HG02852 (cell line): ENCODE data around the gene BCAT1.
"Not testable (repeated sequence)": the region's sequence is repeated elsewhere in the genome, so short reads cannot be mapped to it uniquely, and the experiment has no call there.

Experiments
- ATAC-seq: cut with Tn5 transposase; IDR thresholded peaks from one replicate; pipeline ENCODE4 v1.9.1; 2021; ENCODE audit warnings: mild to moderate bottlenecking, moderate library complexity; ENCODE audit not compliant: unreplicated experiment

BCAT1 gene

DNA sequence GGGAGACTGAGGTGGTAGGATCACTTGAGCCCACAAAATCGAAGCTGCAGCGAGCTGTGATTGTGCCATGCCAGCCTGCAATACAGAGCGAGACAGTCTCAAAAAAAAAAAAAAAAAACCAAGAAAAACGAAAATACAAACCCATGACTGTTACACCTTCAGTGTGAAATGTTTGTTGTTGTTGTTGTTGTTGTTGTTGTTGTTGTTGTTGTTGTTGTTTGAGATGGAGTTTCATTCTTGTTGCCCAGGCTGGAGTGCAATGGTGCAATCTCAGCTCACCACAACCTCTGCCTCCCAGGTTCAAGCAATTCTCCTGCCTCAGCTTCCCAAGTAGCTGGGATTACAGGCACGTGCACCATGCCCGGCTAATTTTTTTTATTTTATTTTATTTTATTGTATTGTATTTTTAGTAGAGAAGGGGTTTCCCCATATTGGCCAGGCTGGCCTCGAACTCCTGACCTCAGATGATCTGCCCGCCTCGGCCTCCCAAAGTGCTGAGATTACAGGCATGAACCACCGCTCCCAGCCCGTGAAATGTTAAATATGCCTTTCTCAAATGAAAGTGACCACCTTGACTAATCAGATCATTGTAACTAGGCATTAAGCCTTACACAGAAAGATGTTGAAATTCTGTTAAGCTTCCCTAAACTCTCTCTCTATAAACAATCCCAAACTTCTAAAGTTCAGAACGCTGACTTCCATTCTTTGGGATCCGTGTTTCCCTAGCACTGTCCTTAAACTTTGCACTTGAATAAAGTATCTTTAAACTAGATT, 20.2 kb downstream of the BCAT1 start:
- not testable (repeated sequence) for ATAC-seq

DNA sequence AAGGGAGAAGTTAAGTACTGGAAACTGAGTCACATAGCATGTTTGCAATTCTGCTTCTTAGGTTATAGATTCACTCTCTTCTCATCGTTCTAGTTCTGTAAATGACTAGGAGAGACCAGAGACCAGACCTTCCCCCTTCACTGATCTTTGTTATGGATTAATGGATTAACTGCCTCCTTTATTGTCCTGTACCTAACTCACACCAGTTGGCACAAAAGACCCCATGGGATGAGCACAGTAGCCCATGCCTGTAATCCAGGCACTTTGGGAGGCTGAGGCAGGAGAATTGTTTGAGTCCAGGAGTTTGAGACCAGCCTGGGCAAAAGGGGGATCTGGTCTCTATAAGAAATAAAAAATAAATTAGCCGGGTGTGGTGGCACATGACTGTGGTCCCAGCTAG, 20.8 kb downstream of the BCAT1 start:
- ATAC-seq, result no peak

DNA sequence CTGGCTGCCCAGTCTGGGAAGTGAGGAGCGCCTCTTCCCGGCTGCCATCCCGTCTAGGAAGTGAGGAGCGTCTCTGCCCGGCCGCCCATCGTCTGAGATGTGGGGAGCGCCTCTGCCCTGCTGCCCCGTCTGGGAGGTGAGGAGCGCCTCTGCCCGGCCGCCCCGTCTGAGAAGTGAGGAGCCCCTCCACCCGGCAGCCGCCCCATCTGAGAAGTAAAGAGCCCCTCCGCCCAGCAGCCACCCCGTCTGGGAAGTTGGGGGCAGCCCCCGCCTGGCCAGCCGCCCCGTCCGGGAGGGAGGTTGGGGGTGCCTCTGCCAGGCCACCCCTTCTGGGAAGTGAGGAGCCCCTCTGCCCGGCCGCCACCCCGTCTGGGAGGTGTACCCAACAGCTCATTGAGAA, 22.8 kb downstream of the BCAT1 start:
- ATAC-seq, result not testable (repeated sequence)

DNA sequence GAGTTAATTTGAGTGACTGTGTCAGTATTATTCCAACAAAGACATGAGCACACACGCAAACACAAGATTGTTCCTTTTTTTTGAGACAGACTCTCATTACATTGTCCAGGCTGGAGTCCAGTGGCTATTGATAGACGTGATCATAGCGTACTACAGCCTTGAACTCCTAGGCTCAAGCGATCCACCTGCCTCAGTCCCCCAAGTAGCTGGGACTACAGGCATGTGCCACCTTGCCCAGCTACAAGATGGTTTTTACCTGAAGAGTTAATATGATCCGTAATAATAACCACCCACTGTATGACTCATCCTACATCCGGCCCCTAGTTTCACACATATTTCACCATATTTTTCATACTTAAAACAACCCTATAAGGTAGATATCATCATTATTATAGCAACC, 26.8 kb downstream of the BCAT1 start:
- no peak for ATAC-seq

DNA sequence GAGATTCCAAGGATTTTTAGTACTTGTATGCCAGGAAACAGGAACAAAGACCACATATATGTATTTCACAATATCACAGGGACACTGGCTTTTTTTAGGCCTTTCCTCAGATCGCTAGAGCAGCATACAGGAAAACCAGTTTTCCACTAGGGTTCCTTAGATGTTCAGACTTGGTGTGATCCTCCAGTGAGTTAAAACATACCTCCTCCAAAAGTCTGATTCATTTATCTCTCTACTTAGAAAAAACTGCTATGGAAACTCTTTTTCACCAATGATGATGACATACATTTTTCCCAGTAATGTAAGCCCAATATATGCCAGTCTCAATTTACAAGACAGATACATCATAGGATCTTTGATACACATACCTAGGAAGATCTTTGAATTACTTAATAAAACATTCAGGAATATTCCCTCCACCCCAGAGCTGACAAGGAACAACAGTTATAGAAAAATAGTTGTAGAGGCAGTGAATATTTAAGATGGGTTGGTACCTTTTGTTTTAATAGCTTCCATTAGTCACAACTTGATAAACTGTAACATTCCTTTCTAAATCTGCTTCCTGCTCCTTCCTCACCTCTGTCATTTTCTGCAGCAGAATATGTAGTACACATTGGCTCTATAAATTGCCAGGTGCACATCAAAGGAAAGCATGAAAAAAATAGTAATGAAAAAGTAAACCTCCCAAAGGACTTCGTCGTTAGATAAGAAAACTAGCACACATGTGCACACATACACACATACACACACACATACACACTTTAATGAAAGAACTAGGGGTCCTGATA, 27.5 kb downstream of the BCAT1 start:
- ATAC-seq, result no peak

DNA sequence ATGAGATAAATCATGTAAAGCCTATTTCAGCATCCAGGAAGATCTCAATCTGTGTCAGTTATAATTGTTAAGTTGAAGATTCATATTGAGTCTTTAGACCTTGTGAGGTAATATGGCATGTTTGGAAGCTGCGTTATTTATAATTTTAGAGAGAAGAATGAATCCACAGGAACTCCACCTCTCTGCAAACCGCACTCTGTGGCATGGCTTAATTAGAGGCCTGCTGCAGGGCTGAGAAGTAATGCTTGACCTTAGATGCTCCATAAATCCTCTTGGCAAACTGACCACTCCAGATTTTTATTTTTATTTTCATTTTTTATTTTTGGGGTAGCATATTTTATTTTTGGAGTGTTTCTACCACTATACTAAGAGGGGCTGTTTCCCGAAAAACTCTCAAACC, 28.8 kb downstream of the BCAT1 start:
- no peak for ATAC-seq

DNA sequence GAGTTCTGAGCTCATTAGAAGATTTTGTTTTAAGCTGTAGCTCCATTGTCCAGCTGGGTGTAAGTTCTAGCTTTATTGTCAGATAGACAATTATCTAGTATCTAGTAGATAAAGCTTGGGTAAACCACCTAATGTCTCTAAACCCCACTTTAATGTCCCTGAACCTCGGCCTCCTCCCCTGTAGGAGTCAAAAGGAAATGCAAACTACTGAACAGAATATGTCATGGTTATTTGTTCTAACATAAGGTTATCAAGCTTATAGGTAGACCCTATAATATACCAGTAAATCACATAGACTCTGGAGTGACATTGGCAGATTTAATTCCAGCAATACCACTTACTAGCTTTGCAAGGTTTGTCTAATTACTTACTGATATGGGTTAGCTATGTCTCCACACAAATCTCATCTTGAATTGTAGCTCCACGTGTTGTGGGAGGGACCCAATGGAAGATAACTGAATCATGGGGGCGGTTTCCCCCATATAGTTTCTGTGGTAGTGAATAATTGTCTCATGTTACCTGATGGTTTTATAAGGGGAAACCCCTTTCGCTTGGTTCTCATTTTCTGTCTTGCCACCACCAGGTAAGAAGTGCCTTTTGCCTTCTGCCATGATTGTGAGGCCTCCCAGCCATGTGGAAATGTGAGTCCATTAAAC, 29.4 kb downstream of the BCAT1 start:
- ATAC-seq, result no peak

DNA sequence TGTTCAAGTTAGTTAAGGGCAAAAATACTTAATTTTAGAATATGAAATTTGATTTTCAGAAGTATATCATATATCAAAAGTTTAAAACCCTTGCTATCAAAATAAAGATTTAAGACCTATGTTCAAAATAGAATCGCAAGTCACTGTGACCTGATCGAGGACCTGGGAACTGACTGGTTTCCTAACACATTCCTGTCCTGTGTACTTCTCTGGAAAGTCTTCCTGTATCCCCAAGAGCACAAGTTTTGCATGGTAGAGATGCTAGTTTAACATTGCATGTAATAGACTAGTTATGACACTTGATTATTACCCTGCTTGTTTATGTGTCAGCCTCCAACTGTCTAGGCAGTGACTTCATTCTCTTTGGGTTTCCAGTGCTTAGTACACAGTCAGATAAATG, 30.3 kb downstream of the BCAT1 start:
- ATAC-seq, result no peak

DNA sequence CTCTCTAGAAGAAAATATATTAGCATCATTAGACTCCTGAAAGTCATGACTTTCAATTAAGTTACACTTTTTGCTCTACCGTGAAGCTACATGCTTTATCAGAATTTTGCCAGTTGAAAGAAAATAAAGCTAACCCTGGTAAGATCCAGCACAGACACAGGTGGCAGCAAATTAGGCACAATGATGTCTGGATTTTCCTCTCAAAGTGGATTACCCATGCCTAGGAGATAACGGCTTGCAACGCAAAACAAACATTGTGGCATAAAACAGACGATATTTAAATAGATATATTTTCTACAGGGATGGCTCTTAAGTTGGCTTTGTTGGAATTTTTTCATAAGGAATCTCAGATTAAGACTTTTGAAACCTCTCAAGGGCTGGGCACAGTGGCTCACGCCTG, 33.4 kb downstream of the BCAT1 start:
- no peak for ATAC-seq

DNA sequence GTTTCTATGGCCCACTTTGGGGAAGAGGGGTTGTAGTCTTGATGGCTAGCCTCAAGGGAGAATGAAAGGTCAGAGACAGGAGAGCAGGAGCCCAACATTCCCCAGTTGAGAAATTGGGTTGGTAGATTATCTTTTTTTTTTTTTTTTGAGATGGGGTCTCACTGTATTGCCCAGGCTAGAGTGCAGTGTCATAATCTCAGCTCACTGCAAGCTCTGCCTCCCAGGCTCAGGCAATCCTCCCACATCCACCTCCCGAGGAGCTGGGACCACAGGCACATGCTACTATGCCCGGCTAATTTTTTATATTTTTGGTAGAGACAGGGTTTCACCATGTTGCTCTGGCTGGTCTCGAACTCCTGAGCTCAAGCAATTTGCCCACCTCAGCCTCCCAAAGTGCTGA, 34.9 kb downstream of the BCAT1 start:
- no peak for ATAC-seq

DNA sequence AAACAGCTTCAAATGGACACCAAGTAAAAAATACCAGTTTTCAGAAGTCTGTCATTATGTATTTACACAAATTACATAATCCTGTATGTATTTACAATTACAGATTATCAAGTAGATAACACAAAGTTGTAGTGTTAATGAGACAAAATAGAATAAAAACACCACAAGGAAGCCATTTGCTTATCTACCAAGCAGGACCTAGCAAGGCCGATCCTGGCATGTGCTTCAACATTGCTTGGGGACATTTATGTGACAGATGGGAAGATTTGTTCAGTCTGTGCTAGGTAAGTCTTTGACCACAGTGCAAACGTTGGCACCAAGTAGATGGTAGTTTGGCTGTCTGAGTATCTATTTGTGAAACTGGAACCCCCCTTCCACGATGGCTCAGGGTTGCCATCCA, 35.8 kb downstream of the BCAT1 start:
- ATAC-seq, result no peak

DNA sequence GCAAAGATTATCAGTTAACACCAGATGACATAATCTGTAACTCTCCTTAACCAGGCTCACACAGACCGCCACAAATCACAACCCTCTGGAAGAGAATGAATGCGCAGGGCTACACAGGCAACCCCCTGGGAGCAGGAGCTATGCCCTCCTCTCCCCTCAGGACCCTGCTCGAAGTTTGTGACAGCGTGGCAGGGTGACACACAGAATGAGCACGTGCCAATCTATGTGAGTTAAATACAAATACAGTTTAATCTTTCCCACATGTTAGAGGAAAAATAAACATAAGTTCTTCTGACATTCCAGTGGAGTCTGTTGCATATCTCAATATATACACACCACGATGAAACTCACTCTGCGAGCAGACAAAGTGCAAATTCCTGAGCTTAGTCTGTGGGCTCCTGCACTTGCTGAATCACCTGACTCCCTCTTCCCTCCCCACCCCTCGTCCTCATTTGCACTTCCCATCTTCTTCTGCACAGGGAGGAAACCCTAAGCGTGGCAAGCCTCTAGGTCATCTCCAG, 37.6 kb downstream of the BCAT1 start:
- ATAC-seq, result no peak

DNA sequence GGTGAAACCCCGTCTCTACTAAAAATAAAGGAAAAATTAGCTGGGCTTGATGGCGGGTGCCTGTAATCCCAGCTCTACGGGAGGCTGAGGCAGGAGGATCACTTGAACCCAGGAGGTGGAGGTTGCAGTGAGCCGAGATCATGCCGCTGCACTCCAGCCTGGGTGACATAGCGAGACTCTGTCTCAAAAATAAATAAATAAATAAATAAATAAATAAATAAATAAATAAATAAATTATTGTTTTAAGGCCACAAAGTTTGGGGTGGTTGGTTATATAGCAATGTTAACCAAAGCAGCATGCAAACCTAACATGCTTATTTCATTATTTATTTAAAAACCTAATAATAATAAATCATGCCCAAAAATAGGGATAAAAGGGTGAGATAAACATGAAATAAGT, 38.7 kb downstream of the BCAT1 start:
- ATAC-seq, result not testable (repeated sequence)

DNA sequence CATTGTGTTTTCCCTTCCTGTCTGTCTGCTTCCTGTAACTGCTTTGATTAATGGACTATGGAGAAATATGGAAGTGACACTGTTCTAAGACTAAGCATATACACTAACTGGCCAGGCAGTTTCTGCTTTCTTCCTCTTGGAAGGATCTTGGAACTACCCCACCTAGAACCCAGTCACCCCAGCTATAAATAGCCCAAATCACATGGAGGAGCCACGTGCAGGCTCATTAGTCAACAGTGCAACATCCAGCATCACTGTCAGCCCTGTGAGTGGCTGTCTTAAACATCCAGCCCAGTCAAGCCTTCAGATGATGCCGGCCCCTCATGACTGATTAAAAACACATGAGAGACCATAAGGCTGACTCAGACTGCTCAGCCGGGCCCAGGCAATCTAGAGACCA, 39.2 kb downstream of the BCAT1 start:
- ATAC-seq, result no peak

DNA sequence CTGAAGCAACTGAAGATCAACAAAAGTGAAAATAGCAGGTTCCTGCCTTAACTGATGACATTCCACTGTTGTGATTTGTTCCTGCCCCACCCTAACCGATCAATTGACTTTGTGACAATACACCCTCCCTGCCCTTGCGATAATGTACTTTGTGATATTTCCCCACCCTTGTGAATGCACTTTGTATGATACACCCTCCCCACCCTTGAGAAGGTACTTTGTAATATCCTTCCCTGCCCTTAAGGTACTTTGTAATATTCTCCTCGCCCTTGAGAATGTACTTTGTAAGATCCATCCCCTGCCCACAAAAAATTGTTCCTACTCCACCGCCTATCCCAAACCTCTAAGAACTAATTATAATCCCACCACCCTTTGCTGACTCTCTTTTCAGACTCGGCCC, 41.4 kb downstream of the BCAT1 start:
- no peak for ATAC-seq

DNA sequence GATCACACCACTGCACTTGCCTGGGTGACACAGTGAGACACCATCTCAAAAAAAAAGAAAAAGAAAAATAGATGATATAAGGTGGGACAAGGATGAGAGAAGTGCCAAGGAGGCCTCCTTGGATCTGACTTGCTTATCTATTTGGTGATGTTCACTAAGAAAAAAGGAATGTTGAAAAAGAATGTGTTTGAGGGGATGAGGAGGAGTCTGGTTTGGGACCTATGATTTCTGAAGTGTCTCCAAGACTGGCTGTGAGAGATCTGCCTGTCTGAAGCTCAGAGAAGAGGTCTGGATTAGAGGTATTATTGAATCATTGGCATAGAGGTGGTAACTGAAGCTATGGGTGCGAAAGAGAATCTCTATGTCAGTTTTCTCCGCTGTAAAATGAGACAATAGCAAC, 42.8 kb downstream of the BCAT1 start:
- no peak for ATAC-seq

DNA sequence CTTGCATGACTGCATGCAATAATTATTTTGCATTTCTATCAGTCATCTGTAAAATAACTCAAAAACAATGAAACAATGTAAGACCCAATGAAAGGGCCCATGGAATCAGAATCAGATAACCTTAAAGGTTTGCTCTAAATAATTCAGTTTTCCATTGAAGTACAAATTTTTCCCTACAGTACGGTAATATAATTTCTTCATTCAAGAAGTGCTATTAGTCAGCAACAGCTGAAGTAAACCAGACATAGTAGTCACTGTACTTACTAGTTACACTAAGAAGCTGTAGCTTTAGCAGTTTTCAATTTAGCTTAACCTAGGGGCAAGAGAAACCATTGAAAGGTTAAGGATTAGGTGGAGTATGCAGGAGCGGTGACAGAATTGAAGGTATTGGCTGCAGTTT, 43.5 kb downstream of the BCAT1 start:
- no peak for ATAC-seq

DNA sequence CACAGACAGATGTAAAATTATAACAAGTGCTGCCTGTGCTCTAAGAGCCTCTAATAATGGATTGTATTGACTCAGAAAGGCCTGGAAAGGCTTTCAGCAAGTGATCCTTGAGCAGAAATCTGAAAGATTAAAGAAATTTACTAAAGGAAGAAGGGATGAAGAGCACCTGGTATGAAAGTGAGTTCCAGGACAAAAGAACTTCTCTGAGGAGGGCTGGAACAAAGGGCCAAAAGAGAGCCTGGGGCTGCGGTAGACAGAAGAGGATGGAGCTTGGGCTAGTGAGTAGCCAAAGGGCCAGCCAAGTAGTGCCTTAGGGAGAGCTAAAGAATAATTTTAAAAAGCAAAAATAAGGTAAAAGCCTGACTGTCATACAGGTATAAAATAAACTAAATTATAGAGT, 44.0 kb downstream of the BCAT1 start:
- ATAC-seq, result no peak

DNA sequence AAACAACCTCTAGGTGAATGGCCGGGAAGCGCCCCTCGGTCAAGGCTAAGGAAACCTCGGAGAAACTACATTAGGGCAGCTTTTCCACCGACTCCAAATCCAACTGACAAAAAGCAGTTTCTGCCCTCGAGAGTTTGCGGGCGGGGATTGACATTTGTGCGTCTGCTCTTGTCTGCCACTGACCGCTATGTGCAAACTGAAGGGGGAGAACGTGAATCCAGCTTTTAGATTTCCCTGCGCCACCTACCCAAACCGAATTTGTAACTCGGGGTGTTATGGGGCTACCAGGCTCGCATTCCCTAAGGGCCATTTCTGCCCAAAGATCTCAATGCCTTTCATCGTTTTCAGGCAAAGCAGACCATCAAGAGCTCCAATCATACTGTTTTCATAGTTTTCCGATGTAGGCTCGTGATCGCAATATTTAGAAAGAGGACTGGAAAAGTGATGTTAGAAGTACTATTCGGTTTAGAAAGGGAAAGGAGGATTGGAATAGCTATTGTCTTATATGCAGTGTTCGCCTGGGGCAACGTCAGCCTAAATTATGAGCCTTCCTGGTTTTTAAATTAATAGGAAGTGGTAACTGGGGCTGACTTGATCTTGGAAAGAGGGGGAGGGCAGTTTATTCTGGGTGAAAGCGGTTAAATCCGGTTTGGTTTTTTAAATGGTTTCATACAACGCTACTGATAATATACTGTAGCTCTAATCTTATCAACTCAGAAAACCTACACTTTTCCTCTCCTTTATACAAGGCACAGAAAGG, 45.4 kb downstream of the BCAT1 start:
- ATAC-seq, result no peak

DNA sequence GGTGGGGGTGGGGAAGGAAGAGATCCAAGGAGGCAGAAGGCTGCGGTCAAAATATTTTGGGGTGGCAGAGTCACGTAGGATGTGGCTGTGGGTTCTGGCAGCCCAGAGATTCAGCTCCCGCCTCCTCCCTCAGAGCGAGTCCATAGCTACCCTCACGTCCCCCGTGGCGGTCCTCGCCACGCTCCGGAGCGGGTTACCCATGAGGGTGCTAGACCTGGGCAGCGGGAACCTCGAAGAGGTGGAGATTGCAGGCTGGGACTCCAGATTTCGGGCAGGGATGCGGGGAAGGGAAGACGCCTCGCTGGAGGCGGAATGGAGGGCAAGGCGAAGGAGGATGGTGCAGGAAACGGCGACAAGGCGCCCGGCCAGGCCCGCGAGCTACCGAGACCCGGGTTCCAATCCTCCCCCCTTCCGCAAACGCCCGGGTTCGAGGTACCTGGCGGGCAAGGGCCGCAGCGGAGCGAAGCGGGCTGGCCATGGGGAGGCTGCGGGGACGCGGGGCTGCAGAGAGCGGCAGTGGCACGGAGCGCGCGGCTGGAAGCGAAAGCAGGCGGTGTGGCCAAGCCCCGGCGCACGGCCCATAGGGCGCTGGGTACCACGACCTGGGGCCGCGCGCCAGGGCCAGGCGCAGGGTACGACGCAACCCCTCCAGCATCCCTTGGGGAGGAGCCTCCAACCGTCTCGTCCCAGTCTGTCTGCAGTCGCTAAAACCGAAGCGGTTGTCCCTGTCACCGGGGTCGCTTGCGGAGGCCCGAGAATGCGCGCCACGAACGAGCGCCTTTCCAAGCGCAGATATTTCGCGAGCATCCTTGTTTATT, 46.2 kb downstream of the BCAT1 start:
- peak; percentile 45 for ATAC-seq
